Cerebellar cortex (tissue), 1 donor: ENCODE data around the gene NRP2.

ENCODE experiments used
- DNase-seq: peaks from one replicate; pipeline ENCODE4 v3.0.0-alpha.2; 2015; ENCODE audit warnings: low spot score

The NRP2 gene

GRCh38 chr2:205682239-205682970, at the start of gene NRP2:
Gene NRP2, plus strand, starts transcription at chr2:205682501. Its CDS starts 790 bp downstream, at chr2:205683291.
- DNase-seq, result no peak

- DNase-seq, result no peak
Observed at GRCh38 chr2:205633994-205634393, 48.3 kb upstream of the NRP2 start.

- DNase-seq, result no peak
Observed at GRCh38 chr2:205636549-205637319, 45.6 kb upstream of the NRP2 start.

GRCh38 chr2:205637320-205637602, 45.0 kb upstream of the NRP2 start:
- no peak for DNase-seq

GRCh38 chr2:205637779-205638503, 44.4 kb upstream of the NRP2 start:
- DNase-seq, result no peak

- DNase-seq, result no peak
Observed at GRCh38 chr2:205640716-205641115, 41.6 kb upstream of the NRP2 start.

- DNase-seq, result no peak
Observed at GRCh38 chr2:205642599-205643356, 39.5 kb upstream of the NRP2 start.

- DNase-seq, result no peak
Observed at GRCh38 chr2:205643391-205643885, 38.9 kb upstream of the NRP2 start.

GRCh38 chr2:205644018-205644417, 38.3 kb upstream of the NRP2 start:
- no peak for DNase-seq

GRCh38 chr2:205646680-205647079, 35.6 kb upstream of the NRP2 start:
- no peak for DNase-seq

GRCh38 chr2:205650450-205650849, 31.9 kb upstream of the NRP2 start:
- no peak for DNase-seq

GRCh38 chr2:205650931-205651330, 31.4 kb upstream of the NRP2 start:
- no peak for DNase-seq

GRCh38 chr2:205651719-205652118, 30.6 kb upstream of the NRP2 start:
- no peak for DNase-seq

- no peak for DNase-seq
Observed at GRCh38 chr2:205654878-205655605, 27.3 kb upstream of the NRP2 start.

- DNase-seq, result no peak
Observed at GRCh38 chr2:205655779-205656456, 26.4 kb upstream of the NRP2 start.

- no peak for DNase-seq
Observed at GRCh38 chr2:205656461-205656860, 25.8 kb upstream of the NRP2 start.

- DNase-seq, result no peak
Observed at GRCh38 chr2:205656941-205657340, 25.4 kb upstream of the NRP2 start.

- no peak for DNase-seq
Observed at GRCh38 chr2:205657579-205657978, 24.7 kb upstream of the NRP2 start.

GRCh38 chr2:205658068-205658467, 24.2 kb upstream of the NRP2 start:
- no peak for DNase-seq

- no peak for DNase-seq
Observed at GRCh38 chr2:205658572-205658971, 23.7 kb upstream of the NRP2 start.

GRCh38 chr2:205659922-205660321, 22.4 kb upstream of the NRP2 start:
- no peak for DNase-seq
